Inflammatory macrophage treated with lipopolysaccharide for 1 hour (primary cell): ENCODE results near the gene ZNF304.

Experiments used
- DNase-seq, 2 donors: peaks; one replicate each; pipeline ENCODE4 v3.0.0-alpha.2; 2020 to 2022

The ZNF304 gene

GRCh38 chr19:57350877-57351805, at the start of gene ZNF304:
Gene ZNF304 (plus strand): TSS chr19:57351271. CDS start chr19:57351665, 394 bp downstream.
- DNase-seq, result peak; percentile 90 to 93

DNA sequence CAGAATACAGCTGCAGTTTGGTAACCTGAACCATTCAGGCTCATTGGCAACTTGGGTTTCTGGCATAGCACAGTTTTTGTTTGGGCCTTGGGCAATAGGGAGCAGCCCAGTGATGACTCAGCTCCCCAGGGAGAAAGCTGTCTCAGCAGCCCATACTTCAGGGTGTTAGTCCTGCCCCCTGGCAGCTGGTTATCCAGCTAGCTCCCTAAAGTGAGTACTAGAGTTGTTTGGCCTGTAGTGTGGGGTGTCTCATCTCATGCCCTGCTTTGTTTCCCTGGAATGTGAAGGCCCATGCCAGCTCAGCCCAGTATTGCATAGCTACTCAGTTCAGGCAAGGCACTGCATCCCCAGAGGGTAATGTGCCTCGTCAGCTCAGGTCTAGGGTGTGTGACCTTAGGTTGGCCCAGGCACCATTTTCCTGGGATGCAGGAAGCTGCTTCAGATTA, 49.0 kb upstream of the ZNF304 start:
- no peak for DNase-seq

DNA sequence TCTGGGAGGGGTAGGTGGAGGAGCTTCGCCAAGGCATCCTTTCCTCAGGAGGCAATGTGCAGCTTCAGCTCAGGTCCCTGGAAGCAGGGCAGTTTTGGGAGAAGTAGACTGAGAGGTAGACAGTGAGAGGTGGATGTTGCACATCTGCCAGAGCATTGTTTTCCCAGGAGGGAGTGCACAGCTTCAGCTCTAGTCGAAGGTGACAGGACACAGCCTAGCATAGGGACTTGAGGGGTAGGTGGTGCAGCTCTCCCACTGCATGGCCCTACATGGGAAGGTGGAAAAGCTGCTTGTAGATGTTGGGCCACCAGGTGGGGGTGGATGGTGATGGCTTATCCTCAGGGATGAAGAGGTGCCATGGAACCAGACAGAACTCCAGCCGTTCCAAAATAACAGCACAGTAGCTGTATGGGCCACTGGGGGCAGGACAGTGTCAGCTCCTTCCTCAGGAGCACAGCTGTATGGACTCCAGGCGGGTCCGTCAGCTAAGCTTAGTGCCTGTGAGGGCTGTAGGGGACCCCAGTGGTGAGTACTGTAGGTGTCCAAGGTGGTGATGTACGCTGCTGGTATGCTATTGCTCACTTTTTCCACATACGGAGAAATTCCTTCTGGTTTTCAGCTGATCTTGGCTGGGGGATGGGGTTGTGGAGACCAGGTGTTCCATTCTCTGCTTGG, 48.2 kb upstream of the ZNF304 start:
- DNase-seq, result no peak

DNA sequence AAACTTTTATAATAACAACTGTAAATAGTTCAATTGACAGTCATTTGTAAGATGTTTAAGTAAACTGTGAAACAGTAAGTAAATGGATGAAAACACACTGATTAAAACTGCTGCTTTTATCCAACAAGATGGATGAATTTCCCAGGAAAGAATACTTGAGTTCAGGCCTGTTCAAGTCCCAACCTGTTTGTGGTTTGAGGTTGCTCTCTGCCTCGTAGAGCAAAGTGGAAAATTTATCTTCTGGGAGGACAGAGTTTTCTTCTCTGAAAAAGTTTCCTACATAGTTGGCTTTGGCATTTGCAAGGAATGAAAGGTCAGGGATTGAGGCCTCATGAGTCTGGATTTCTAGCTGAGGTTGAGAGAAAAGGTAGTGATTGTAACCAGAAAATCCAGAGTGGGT, 46.0 kb upstream of the ZNF304 start:
- no peak for DNase-seq

DNA sequence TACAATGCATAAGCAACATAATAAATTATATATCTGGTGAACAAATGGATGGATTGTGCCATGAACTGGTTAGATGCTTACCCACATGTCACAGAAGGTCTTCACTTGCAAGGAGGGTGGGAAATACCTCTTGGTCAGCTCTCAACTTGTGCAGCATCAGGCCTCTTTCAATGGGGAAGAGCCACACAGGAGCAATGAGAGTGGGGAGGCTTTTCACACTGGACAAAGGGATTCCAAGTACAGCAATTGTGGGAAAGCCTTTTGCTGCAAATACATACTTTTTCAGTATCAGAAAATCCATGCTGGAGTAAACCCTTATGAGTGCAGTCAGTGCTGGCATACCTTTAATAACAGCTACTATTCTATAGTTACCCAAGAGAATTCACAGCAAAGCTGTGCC, 42.6 kb upstream of the ZNF304 start:
- DNase-seq, result no peak

DNA sequence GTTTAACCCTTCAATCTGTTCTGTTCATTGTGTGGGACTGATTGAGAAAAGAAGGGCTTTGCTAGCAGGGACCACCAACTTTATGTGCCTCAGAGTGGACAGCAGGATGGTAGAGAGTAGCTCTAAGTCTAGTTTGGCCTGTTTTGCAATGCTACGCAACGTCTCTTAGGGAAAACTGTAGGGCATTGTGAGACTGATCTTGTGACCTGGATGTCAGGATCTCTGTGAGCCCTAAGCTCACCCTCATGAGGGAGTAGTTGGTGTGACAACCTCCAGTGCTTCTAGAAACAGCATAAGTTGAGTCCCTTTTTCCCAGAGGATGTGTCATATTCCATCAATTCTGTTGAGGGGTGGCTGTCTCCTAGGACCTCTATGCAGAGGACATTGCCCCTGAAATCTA, 40.3 kb upstream of the ZNF304 start:
- no peak for DNase-seq

GRCh38 chr19:57314146-57314545, 36.9 kb upstream of the ZNF304 start:
- DNase-seq, result no peak

DNA sequence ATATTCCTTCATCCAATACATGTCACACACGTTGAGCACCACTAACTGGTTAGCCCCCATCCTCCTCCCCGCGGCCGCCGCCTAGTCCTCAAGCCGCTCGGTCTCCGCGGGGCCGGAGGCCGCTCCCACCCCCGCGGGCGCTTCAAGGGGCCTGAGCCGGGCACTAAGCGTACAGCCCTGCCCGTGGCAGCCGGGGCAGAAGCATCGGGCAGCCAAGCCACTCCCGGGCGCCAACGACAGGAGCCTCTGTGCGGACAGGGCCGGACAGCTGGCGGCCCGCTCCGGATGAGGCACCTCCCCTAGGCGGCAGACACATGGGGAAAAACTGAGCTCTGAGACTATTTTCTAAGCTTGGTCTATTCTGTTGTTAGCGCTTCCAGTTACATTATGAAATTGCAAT, 33.6 kb upstream of the ZNF304 start:
- DNase-seq, result no peak

GRCh38 chr19:57319869-57320179, 31.2 kb upstream of the ZNF304 start:
- DNase-seq, result no peak

DNA sequence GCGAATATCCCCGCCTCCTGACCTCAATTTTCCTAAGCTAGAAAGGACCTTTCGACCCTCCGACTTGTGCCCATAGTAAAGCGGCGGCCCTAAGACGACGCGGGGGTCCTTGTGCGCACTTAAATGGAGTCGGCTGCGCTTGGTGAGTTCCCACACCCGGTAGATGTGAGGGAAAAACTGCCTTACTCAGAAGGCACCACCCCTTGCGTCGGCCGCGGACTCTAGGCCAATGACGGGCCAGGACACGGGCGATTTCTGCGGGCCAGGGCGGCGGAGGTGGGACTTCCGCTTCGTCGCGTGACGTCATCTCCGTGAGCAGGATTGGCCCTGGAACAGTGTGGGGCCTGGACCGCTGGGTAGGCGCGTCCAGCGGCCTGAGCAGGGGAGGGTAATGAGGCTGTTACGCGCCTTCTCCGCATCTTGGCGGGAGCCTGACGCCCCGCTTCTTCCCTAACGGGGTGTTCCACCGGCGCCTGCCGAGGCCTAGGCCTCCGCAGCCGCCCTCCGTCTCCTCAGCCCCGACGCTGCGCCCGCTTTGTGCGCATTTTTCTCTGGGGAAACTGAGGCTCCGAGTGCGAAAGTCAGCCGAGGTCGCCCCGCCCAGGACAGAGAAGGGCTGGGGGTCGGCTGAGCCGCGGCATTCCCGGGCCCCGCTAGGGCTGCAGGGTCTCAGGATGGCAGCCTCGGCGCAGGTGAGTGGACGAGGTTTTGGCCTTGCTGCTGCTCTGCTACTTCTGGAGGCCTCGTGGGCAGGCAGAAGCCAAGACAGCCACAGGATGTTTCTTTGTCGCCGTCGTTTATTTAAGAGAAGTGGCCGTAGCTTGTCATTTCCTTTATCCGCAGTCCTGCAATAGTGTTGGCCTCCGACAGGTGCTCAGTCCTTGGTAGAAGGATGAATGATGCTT, 30.6 kb upstream of the ZNF304 start, which contains the start of gene ZNF543:
Gene ZNF543 (plus strand): TSS at position 293 of the 905 bp plus-strand sequence. CDS start 382 bp downstream, at position 675.
- peak; percentile 95 to 98 for DNase-seq

DNA sequence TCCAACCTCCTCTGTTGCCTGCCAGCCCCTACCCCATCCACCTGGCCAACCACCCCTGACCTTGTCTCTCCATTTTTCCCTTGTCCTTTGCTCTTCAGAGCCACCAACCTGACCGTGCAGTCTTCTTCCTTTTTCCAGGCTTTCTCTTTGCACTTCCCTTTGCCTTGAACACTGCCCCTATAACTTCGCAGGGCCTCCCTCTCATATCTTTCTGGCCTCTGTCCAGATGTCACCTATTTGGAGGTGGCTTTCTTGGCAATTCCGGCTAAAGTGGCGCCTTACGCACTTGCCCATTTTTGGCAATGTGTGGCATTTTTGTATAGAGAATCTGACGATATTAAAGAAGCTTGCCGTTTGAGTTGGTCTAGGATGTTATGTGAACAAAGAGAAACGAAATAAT, 30.0 kb upstream of the ZNF304 start:
- no peak for DNase-seq

GRCh38 chr19:57321751-57322150, 29.3 kb upstream of the ZNF304 start:
- DNase-seq, result no peak

GRCh38 chr19:57324992-57325391, 26.1 kb upstream of the ZNF304 start:
- DNase-seq, result no peak

GRCh38 chr19:57327993-57328392, 23.1 kb upstream of the ZNF304 start:
- no peak for DNase-seq

- DNase-seq, result no peak
Measured at GRCh38 chr19:57334191-57334590, 16.9 kb upstream of the ZNF304 start.

- DNase-seq, result no peak
Measured at GRCh38 chr19:57338877-57339276, 12.2 kb upstream of the ZNF304 start.

DNA sequence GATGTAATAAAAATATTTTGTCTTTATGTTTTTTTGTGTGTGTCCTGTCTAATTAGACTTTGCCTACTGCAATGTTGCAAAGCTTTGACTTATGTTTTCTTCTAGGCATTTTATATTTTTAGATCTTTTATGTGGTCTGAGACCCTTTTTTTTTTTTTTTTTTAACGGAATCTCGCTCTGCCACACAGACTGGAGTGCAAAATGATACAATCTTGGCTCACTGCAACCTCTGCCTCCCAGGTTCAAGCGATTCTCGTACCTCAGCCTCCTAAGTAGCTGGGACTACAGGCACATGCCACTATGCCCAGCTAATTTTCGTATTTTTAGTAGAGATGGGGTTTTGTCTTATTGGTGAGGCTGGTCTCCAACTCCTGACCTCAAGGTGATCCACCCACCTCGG, 8.5 kb upstream of the ZNF304 start:
- DNase-seq, result no peak

DNA sequence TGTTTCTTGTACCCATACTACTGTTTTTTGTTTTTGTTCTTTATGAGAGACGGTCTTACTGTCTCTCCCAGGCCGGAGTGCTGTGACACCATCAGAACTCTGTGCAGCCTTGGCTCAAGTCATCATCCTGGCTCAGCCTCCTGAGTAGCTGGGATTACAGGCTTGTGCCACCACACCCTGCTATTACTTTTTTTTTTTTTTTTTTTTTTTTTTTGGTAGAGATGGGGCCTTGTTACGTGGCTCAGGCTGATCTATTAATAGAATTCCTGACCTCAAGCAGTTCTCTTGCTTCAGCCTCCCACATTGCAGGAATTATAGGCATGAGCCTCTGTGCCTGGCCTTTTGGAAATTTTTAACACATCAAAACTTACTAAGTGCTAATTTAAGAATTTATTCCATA, 2.9 kb upstream of the ZNF304 start:
- no peak for DNase-seq

DNA sequence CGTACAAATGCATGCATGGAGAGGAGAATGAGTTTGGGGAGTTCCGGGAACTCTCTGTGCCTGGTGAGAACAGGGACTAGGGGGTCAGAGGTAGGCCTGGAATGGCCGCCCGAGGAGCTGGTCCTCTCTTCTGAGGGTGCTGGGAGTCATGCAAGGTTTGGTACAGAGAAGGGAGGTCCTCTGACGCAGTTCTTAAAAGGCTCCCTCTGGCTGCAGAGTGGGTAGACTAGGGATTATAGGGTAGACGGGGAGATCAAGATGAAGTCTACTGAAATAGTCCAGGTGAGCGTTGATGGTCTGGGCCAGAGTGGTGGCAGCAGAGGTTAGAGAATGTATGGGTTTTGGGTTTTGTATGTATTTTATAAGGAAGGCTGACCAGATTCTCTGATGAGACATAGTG, 796 bp downstream of the ZNF304 start:
- DNase-seq, result no peak

DNA sequence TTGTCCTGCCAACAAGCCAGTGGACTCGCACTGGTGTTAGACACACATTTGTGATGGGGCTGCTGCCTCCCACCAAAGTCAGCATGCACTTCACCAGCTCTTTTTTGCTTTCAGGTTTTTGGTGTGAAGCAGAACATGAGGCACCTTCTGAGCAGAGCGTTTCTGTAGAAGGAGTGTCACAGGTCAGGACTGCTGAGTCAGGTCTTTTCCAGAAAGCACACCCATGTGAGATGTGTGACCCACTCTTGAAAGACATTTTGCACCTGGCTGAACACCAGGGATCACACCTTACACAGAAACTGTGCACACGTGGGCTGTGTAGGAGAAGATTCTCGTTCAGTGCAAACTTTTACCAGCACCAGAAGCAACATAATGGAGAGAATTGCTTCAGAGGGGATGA, 4.8 kb downstream of the ZNF304 start:
- no peak for DNase-seq

DNA sequence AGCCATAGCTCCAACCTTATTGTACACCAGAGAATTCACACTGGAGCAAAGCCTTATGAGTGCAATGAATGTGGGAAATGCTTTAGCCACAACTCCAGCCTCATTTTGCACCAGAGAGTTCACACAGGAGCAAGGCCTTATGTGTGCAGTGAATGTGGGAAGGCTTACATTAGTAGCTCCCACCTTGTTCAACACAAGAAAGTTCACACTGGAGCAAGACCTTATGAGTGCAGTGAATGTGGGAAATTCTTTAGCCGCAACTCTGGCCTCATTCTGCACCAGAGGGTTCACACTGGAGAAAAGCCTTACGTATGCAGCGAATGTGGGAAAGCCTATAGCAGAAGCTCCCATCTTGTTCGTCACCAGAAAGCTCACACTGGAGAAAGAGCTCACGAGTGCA, 6.3 kb downstream of the ZNF304 start:
- no peak for DNase-seq

- no peak for DNase-seq
Measured at GRCh38 chr19:57359300-57359699, 8.2 kb downstream of the ZNF304 start.

DNA sequence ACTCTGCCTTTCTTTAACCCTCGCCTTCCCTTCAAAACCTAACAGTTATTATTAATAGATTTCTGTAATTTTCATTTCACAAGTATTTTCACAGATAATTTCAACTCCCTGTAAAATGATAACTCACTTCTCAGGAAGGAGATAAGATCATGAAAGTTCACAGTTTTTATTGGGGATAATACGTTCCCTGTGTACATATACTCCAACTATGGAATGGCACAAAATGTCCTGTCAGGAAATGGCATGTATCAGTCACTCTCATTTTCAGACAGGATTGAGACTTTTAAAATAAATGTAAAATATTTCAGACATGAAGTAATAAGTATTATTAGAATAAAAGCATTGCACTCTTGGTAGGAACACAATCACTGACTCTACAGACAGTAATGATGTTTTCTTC, 11.3 kb downstream of the ZNF304 start:
- no peak for DNase-seq
